HEK293 (cell line): Measurements from ENCODE around the gene VASN.
A peak's percentile ranks its signal among the peaks of the same experiment; 100 is the strongest.

Source experiments
- CTCF ChIA-PET: fragments of 350-600 bp; formaldehyde crosslinking; extraction: SDS; loops from one replicate; lab custom pipeline; 2021; ENCODE audit warnings: antibody characterized with exemption; lab: Yijun Ruan, JAX
- POLR2A ChIA-PET: fragments of 300-600 bp; formaldehyde crosslinking; extraction: SDS; loops from one replicate; lab custom pipeline; 2020; ENCODE audit warnings: antibody characterized with exemption, inconsistent platforms; lab: Yijun Ruan, JAX
- H3K27ac ChIP-seq: fragments of 200-500 bp; sonication (Bioruptor generic); 2 replicates; pipeline ENCODE4 v1.5.1; 2014; ENCODE audit warnings: low read depth, low read length, control low read depth, inconsistent platforms; ENCODE audit errors: extremely low read depth
- H3K36me3 ChIP-seq, 2 experiments: fragments of 200-500 bp in 1 of 2; sonication (Bioruptor generic) in 1 of 2; 1 replicate in 1 of 2; 2 replicates in 1 of 2; pipeline ENCODE4 v1.5.1; 2014 to 2017; ENCODE audit warnings: inconsistent platforms in 2 of 2, low read length in 2 of 2; ENCODE audit not compliant: control insufficient read depth in 2 of 2, insufficient read depth in 1 of 2
- H3K4me1 ChIP-seq: fragments of 200-500 bp; sonication (Bioruptor generic); 2 replicates; pipeline ENCODE4 v1.5.1; 2014; ENCODE audit warnings: mild to moderate bottlenecking, low read length, inconsistent platforms; ENCODE audit not compliant: control insufficient read depth, insufficient read depth
- H3K4me3 ChIP-seq: 2 replicates; pipeline ENCODE4 v1.5.1; 2011; ENCODE audit warnings: low read depth, mild to moderate bottlenecking, control low read depth, low read length, moderate library complexity
- H3K9me3 ChIP-seq: fragments of 200-500 bp; sonication (Bioruptor generic); 2 replicates; pipeline ENCODE4 v1.5.1; 2014; ENCODE audit warnings: low read depth, low read length, inconsistent platforms; ENCODE audit not compliant: control insufficient read depth, insufficient read depth
- BCL11B ChIP-seq: fragments of 450-650 bp; formaldehyde crosslinking; IDR thresholded peaks from 2 replicates; pipeline ENCODE4 v1.5.1; 2016; ENCODE audit warnings: low read depth, missing biosample characterization, missing genetic modification characterization
- GLI4 ChIP-seq: fragments of 450-650 bp; formaldehyde crosslinking; IDR thresholded peaks from 2 replicates; pipeline ENCODE4 v1.5.1; 2016; ENCODE audit warnings: missing biosample characterization, missing genetic modification characterization
- KLF1 ChIP-seq: fragments of 450-650 bp; formaldehyde crosslinking; IDR thresholded peaks from 2 replicates; pipeline ENCODE4 v1.5.1; 2016; ENCODE audit warnings: missing biosample characterization, missing genetic modification characterization
- KLF7 ChIP-seq: fragments of 450-650 bp; formaldehyde crosslinking; IDR thresholded peaks from 2 replicates; pipeline ENCODE4 v1.5.1; 2016; ENCODE audit warnings: missing biosample characterization, missing genetic modification characterization, borderline replicate concordance
- KLF8 ChIP-seq: fragments of 450-650 bp; formaldehyde crosslinking; IDR thresholded peaks from 2 replicates; pipeline ENCODE4 v1.5.1; 2016; ENCODE audit warnings: missing biosample characterization, missing genetic modification characterization
- MZF1 ChIP-seq: fragments of 450-650 bp; formaldehyde crosslinking; IDR thresholded peaks from 2 replicates; pipeline ENCODE4 v1.5.1; 2017; ENCODE audit warnings: missing biosample characterization, missing genetic modification characterization, borderline replicate concordance
- SP3 ChIP-seq: fragments of 450-650 bp; formaldehyde crosslinking; IDR thresholded peaks from 2 replicates; pipeline ENCODE4 v1.5.1; 2016; ENCODE audit warnings: missing biosample characterization, missing genetic modification characterization
- ZBTB17 ChIP-seq: fragments of 450-650 bp; formaldehyde crosslinking; IDR thresholded peaks from 2 replicates; pipeline ENCODE4 v1.5.1; 2016; ENCODE audit warnings: missing biosample characterization, missing genetic modification characterization
- ZBTB7A ChIP-seq: fragments of 450-650 bp; formaldehyde crosslinking; IDR thresholded peaks from 2 replicates; pipeline ENCODE4 v1.5.1; 2016; ENCODE audit warnings: low read depth, missing biosample characterization, missing genetic modification characterization
- ZBTB8A ChIP-seq: fragments of 450-650 bp; formaldehyde crosslinking; IDR thresholded peaks from 2 replicates; pipeline ENCODE4 v1.5.1; 2016; ENCODE audit warnings: missing biosample characterization, missing genetic modification characterization
- ZFP41 ChIP-seq: fragments of 450-650 bp; formaldehyde crosslinking; IDR thresholded peaks from 2 replicates; pipeline ENCODE4 v1.5.1; 2016; ENCODE audit warnings: missing biosample characterization, missing genetic modification characterization, borderline replicate concordance
- ZNF114 ChIP-seq: fragments of 450-650 bp; formaldehyde crosslinking; IDR thresholded peaks from 2 replicates; pipeline ENCODE4 v1.5.0; 2017; ENCODE audit warnings: missing biosample characterization, missing genetic modification characterization
- ZNF132 ChIP-seq: fragments of 450-650 bp; formaldehyde crosslinking; IDR thresholded peaks from 2 replicates; pipeline ENCODE4 v1.5.1; 2017; ENCODE audit warnings: missing biosample characterization, missing genetic modification characterization, borderline replicate concordance
- ZNF146 ChIP-seq: fragments of 450-650 bp; formaldehyde crosslinking; IDR thresholded peaks from 2 replicates; pipeline ENCODE4 v1.5.1; 2016; ENCODE audit warnings: missing biosample characterization, missing genetic modification characterization
- ZNF155 ChIP-seq: fragments of 450-650 bp; formaldehyde crosslinking; IDR thresholded peaks from 2 replicates; pipeline ENCODE4 v1.5.1; 2016; ENCODE audit warnings: missing biosample characterization, missing genetic modification characterization
- ZNF2 ChIP-seq: fragments of 450-650 bp; formaldehyde crosslinking; IDR thresholded peaks from 2 replicates; pipeline ENCODE4 v1.5.1; 2016; ENCODE audit warnings: missing biosample characterization, missing genetic modification characterization
- ZNF202 ChIP-seq: fragments of 450-650 bp; formaldehyde crosslinking; IDR thresholded peaks from 2 replicates; pipeline ENCODE4 v1.5.1; 2016; ENCODE audit warnings: missing biosample characterization, missing genetic modification characterization, borderline replicate concordance
- ZNF292 ChIP-seq: fragments of 450-650 bp; formaldehyde crosslinking; IDR thresholded peaks from 2 replicates; pipeline ENCODE4 v1.5.1; 2016; ENCODE audit warnings: low read depth, missing biosample characterization, missing genetic modification characterization, borderline replicate concordance
- ZNF366 ChIP-seq: fragments of 450-650 bp; formaldehyde crosslinking; conservative IDR thresholded peaks from 2 replicates; pipeline ENCODE4 v1.5.1; 2016; ENCODE audit warnings: missing biosample characterization, missing genetic modification characterization
- ZNF391 ChIP-seq: fragments of 450-650 bp; formaldehyde crosslinking; IDR thresholded peaks from 2 replicates; pipeline ENCODE4 v1.5.1; 2016; ENCODE audit warnings: low read depth, missing biosample characterization, missing genetic modification characterization, borderline replicate concordance
- ZNF529 ChIP-seq: fragments of 450-650 bp; formaldehyde crosslinking; IDR thresholded peaks from 2 replicates; pipeline ENCODE4 v1.5.1; 2017; ENCODE audit warnings: missing genetic modification characterization, missing biosample characterization; ENCODE audit not compliant: insufficient replicate concordance
- ZNF548 ChIP-seq: fragments of 450-650 bp; formaldehyde crosslinking; IDR thresholded peaks from 2 replicates; pipeline ENCODE4 v1.5.1; 2016; ENCODE audit warnings: missing biosample characterization, missing genetic modification characterization
- ZNF600 ChIP-seq: fragments of 450-650 bp; formaldehyde crosslinking; IDR thresholded peaks from 2 replicates; pipeline ENCODE4 v1.5.1; 2016; ENCODE audit warnings: missing biosample characterization, missing genetic modification characterization
- ZNF610 ChIP-seq: fragments of 450-650 bp; formaldehyde crosslinking; IDR thresholded peaks from 2 replicates; pipeline ENCODE4 v1.5.1; 2016; ENCODE audit warnings: missing biosample characterization, missing genetic modification characterization, borderline replicate concordance
- ZNF626 ChIP-seq: fragments of 450-650 bp; sonication (Bioruptor Pico); formaldehyde crosslinking; IDR thresholded peaks from 2 replicates; pipeline ENCODE4 v1.5.1; 2018; ENCODE audit warnings: missing biosample characterization, missing genetic modification characterization, inconsistent platforms
- ZNF654 ChIP-seq: fragments of 450-650 bp; formaldehyde crosslinking; IDR thresholded peaks from 2 replicates; pipeline ENCODE4 v1.5.1; 2016; ENCODE audit warnings: low read depth, missing biosample characterization, missing genetic modification characterization
- ZNF658 ChIP-seq: fragments of 450-650 bp; formaldehyde crosslinking; IDR thresholded peaks from 2 replicates; pipeline ENCODE4; 2016; ENCODE audit warnings: missing biosample characterization, missing genetic modification characterization
- ZNF660 ChIP-seq: fragments of 450-650 bp; IDR thresholded peaks from 2 replicates; pipeline ENCODE4 v1.5.1; 2018; ENCODE audit warnings: missing biosample characterization, mild to moderate bottlenecking, missing genetic modification characterization
- ZNF670 ChIP-seq: fragments of 450-650 bp; formaldehyde crosslinking; IDR thresholded peaks from 2 replicates; pipeline ENCODE4 v1.5.1; 2016; ENCODE audit warnings: missing biosample characterization, missing genetic modification characterization, low read depth
- ZNF747 ChIP-seq: fragments of 450-650 bp; formaldehyde crosslinking; IDR thresholded peaks from 2 replicates; pipeline ENCODE4 v1.5.1; 2016; ENCODE audit warnings: missing biosample characterization, missing genetic modification characterization
- ZNF791 ChIP-seq: fragments of 450-650 bp; formaldehyde crosslinking; IDR thresholded peaks from 2 replicates; pipeline ENCODE4 v1.5.1; 2016; ENCODE audit warnings: missing biosample characterization, missing genetic modification characterization
- ZNF830 ChIP-seq: fragments of 450-650 bp; IDR thresholded peaks from 2 replicates; pipeline ENCODE4 v1.5.0; 2018; ENCODE audit warnings: missing biosample characterization, missing genetic modification characterization, low read depth, mild to moderate bottlenecking, moderate library complexity
- ZNF837 ChIP-seq: fragments of 450-650 bp; formaldehyde crosslinking; IDR thresholded peaks from 2 replicates; pipeline ENCODE4 v1.5.1; 2016; ENCODE audit warnings: missing biosample characterization, missing genetic modification characterization

VASN gene

DNA sequence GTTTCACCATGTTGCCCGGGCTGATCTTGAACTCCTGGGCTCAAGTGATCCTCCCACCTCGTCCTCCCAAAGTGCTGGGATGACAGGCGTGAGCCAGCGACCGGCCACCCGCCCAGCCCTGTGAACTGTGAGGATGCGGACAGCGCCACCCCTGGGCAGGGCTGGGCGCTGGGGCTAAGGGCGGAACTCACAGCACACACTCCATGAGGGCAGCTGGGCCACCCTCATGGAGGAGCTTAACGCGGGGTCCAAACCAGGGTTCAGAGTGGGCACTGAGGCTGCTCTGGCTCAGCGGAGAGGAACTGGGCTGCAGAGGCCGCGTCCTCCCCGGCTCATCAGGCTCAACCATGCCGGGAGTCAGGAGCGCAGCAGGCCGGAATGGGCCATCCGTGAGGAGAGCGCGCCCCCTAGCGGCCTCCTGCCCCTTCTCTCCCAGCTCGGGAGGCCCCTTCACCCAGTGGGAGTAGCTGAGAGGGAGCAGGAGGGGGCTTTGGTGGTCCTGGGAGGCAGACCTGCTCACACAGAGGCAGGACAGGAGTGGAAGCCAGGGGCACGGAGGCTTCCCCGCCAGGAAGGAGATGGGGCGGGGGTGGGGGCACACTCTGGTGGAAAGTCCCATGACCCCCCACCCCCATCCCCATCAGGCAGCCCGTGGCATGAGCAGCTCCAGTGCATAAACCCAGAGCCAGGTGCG lies 30.9 kb downstream of the VASN start (continued):
- TF ChIP-seq ZNF292 (tag by site-specific recombination) = no peak
- TF ChIP-seq GLI4 = no peak
- peak; percentile 75; the same call in 1 of the 2 replicates for TF ChIP-seq ZNF391 (tag by site-specific recombination)
- TF ChIP-seq ZNF660 = no peak
- no peak for TF ChIP-seq KLF7 (tag by site-specific recombination)
- peak; percentile 87 for TF ChIP-seq ZNF600 (tag by site-specific recombination)
- no peak for TF ChIP-seq ZNF747 (tag by site-specific recombination)
- TF ChIP-seq ZNF202 = no peak
- peak; percentile 78 for TF ChIP-seq KLF1 (tag by site-specific recombination)

DNA sequence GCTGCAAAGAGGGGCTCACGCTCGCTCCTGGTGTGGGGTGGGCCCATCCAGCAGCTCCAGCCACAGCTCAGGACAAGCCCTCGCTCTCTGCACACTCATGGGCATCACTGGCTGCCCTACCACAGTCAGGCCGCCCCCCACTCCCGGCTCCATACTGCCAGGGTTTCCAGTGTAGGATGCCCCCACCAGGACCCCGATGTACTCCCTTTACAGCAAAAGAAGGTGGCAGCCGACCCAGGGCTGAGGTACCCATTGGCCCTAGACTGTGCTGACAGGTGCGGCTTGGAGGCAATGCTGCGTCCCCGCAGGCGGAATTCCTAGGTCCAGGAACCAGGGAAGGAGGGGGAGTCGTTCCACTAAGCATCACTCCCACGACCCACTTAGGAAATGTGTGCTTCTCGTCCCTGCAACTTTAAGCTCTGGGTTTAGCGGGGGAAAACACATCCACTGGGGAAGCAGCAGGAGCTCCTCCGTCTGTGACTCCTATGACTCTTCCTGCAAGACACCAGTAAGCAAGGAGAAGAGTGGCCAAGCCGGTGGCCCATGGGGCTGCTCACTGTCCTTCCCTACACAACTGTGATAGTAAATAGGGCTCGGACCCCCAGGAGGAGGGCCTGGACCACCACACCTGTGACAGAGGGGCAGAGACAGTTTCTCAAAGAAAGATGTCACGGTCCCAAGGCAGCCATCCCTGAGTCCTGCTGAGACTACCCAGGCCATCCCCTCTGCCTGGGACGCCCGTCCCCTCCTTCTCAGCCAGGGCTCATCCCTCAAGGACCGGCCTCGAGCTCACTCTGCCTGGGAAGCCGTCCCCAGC lies 31.7 kb downstream of the VASN start:
- H3K27ac ChIP-seq = no peak overlapping the region
- H3K4me3 ChIP-seq = no peak overlapping the region
- H3K4me1 ChIP-seq = no peaks in the 10 kb centered on the region
- CTCF ChIA-PET = interaction anchor here (0.5 to 7.4 kb wide), 69 partner anchors 8 to 876 kb away, joined by 3 to 135 read pairs (median 6); partner anchors contain the start of genes CORO7 and PAM16
- H3K36me3 ChIP-seq = peaks cover 5 to 60% of the 10 kb centered on the region in 2 experiments; a peak in 2 of 3 replicates
- POLR2A ChIA-PET = interaction anchor here (0.9 to 1.7 kb wide), 3 partner anchors 10 to 34 kb away, joined by 3 to 6 read pairs (median 3); no protein-coding TSS in a partner anchor
- TF ChIP-seq ZBTB7A (tag by site-specific recombination) (0 out of 2 replicates have a peak, but pooled peaks have one; percentile 1), ZBTB8A (tag by site-specific recombination) (no peak)
- no peaks in the 10 kb centered on the region for H3K9me3 ChIP-seq

DNA sequence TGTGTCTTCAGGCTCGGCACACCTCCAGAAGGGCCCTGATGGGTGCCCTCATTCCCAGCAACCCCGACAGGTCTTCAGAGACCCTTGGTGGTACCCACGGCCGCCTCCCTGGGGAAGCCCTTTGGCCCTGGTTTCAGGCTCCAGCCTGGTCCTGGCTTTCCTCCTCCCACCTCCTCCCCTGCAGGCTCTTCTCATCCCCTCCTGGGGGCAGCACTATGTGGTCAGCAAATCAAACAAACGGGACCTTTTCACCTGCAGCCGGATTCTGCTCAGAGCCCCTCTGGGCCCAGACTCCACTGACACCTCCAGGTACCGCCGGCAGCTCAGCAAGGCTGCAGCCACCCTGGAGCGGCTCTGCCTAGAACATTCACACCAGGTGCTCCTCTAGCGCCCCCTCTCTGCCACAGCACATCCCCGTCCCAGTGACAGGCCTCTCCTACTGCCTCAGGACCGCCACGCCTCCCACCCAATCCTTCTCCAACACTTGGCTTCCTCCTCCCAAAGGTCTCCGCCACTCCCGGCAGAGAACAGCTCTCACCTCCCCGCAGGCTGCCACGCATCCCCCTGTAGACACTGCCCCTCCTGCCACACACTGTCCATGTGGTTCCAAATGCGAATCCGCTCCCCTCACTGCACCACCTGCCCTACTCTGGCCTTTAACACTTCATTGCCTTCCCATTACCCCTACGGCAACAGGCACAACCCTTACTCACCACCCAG lies 32.8 kb downstream of the VASN start:
- no peak overlapping the region for H3K4me3 ChIP-seq
- ChIA-PET CTCF (interaction anchor here (0.6 to 7.4 kb wide), 41 partner anchors 9 to 1271 kb away, joined by 3 to 135 read pairs (median 5); partner anchors contain the start of genes CORO7 and PAM16), POLR2A (interaction anchor here (0.9 to 1.7 kb wide), 4 partner anchors 9 to 33 kb away, joined by 3 to 6 read pairs (median 3); no protein-coding TSS in a partner anchor)
- no peaks in the 10 kb centered on the region for H3K9me3 ChIP-seq
- no peak overlapping the region for H3K27ac ChIP-seq
- H3K4me1 ChIP-seq = no peaks in the 10 kb centered on the region
- H3K36me3 ChIP-seq = peaks cover 5 to 68% of the 10 kb centered on the region in 2 experiments; a peak in 2 of 3 replicates
- peak; percentile 61 for TF ChIP-seq ZNF654 (tag by site-specific recombination)
- TF ChIP-seq ZNF548 (tag by site-specific recombination) = no peak
- no peak for TF ChIP-seq ZNF791 (tag by site-specific recombination)
- no peak; the same call in 1 of the 2 replicates for TF ChIP-seq KLF8 (tag by site-specific recombination)
- no peak for TF ChIP-seq MZF1
- TF ChIP-seq ZBTB17 = 0 out of 2 replicates have a peak, but pooled peaks have one; percentile 15
- no peak for TF ChIP-seq ZNF114 (tag by site-specific recombination)
- TF ChIP-seq ZNF146 (tag by site-specific recombination) = no peak
- no peak for TF ChIP-seq ZNF830 (tag by site-specific recombination)
- TF ChIP-seq ZNF610 = no peak
- TF ChIP-seq ZFP41 = no peak
- no peak for TF ChIP-seq ZNF529 (tag by site-specific recombination)
- no peak for TF ChIP-seq ZNF658 (tag by site-specific recombination)
- 0 out of 2 replicates have a peak, but pooled peaks have one; percentile 34 for TF ChIP-seq SP3
- TF ChIP-seq ZNF670 (tag by site-specific recombination) = no peak
- peak; percentile 79 for TF ChIP-seq ZNF2 (tag by site-specific recombination)
- TF ChIP-seq ZNF626 (tag by site-specific recombination) = no peak
- no peak for TF ChIP-seq KLF7 (tag by site-specific recombination)
- no peak for TF ChIP-seq ZNF155 (tag by site-specific recombination)
- no peak for TF ChIP-seq ZNF391 (tag by site-specific recombination)
- no peak for TF ChIP-seq ZNF366 (tag by site-specific recombination)
- TF ChIP-seq ZNF837 (tag by site-specific recombination) = 0 out of 2 replicates have a peak, but pooled peaks have one; percentile 13
- TF ChIP-seq ZNF132 = no peak
- TF ChIP-seq BCL11B (tag by site-specific recombination) = no peak
